Embryonic facial prominence (tissue), 1 donor: ENCODE measurements around the gene CBFA2T3.

Source experiments
- DNase-seq: peaks from one replicate; pipeline ENCODE4 v3.0.0-alpha.2; 2016; ENCODE audit errors: extremely low spot score

The CBFA2T3 gene

GRCh38 chr16:88962478-88963152 is 14.4 kb downstream of the CBFA2T3 start:
- no peak for DNase-seq

GRCh38 chr16:88961011-88961410 is 16.0 kb downstream of the CBFA2T3 start:
- DNase-seq = no peak

DNA sequence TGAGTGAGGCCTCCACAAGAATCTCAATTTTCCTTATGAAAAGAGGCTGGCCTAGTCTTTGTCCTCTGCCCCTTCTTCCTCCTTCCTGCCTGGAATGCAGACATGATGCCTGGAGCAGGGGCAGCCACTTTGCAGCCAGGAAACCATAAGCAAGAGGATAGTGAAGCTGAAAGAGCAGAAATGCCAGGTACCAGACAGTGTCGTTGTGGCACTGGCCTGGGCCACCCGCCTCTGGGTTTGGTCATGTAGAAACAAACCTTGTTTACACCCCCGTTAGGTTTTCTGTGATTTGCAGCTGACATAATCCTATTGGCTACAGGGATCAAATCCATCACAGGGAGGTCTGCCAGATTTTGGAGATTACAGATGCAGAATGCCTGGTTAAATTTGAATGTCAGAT is 16.5 kb downstream of the CBFA2T3 start:
- no peak for DNase-seq

DNA sequence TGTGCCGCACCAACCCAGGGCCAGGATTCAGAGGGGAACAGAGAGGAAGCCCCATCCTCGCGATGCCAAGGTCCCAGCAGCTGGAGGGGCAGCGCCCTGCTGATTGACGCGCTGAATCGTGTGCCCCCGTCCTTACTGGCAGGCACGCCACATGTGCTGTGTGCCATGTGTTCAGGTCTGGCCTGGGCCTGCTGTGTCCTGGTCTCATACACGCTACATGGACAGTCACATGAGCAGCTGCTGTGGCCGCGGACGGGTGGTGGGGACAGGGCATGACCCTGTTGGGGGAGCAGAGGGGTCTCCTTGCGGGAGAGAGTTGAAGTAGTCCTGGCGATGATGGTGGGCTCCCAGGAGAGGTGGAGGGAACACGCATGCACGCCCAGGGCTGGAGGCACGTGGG is 18.0 kb downstream of the CBFA2T3 start:
- no peak for DNase-seq

- no peak for DNase-seq
Measured at GRCh38 chr16:88957887-88958577, 19.0 kb downstream of the CBFA2T3 start.

- DNase-seq = no peak
Measured at GRCh38 chr16:88957433-88957767, 19.6 kb downstream of the CBFA2T3 start.

DNA sequence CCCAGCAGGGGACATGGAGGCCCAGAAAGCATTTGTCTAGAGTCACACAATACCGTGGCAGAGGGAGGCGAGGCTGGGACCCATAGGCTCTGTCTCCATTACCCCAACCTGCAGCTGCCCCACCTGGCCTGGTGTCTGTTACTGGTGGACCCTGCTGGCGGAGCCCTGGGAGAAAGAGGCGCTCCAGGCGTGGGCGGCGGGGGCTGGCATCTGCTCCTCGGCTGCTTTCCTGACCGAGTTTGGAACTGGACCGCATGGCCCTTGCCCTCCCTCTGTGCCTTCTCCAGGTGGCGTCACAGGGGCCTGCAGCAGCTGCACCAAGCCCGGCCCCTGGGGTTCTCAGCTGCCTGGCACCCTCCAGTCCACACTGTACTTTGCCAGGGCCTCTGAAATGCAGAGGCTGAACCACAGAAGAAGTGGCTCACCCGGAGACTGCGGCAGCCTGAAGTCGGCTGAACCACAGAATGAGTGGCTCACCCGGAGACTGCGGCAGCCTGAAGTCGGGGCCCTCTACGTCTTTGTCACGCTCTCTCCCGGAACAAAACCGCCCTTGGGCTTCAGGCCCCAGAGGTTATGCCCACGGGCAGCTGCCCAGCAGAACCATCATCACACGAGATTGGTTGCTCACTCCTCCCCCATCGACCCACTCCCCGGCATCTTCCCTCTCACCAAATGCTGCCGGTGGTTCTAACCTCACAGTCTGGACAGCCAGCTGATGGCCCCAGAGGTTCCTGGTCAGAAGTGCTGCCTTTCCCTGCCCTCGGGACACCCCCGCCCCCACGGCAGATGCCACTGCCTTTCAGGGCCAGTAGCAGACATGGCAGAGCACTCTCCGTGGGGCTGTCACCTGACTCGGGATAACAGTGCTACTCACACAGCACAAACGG is 20.2 kb downstream of the CBFA2T3 start:
- no peak for DNase-seq

DNA sequence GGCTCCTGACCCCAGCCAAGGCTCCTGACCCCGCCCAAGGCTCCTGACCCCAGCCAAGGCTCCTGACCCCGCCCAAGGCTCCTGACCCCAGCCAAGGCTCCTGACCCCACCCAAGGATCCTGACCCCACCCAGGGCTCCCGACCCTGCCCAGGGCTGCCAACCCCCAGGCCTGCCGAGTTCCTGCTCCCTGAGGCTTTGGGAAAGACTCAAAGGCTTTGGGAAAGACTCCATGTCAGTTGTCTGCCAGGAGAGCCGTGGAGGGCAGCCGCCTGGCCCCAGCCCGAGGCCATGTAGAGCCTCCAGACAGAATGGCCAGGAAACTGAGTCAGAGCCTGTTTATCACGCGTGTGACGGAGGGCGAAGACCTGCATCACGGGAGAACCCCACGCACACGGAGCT is 21.1 kb downstream of the CBFA2T3 start:
- no peak for DNase-seq

DNA sequence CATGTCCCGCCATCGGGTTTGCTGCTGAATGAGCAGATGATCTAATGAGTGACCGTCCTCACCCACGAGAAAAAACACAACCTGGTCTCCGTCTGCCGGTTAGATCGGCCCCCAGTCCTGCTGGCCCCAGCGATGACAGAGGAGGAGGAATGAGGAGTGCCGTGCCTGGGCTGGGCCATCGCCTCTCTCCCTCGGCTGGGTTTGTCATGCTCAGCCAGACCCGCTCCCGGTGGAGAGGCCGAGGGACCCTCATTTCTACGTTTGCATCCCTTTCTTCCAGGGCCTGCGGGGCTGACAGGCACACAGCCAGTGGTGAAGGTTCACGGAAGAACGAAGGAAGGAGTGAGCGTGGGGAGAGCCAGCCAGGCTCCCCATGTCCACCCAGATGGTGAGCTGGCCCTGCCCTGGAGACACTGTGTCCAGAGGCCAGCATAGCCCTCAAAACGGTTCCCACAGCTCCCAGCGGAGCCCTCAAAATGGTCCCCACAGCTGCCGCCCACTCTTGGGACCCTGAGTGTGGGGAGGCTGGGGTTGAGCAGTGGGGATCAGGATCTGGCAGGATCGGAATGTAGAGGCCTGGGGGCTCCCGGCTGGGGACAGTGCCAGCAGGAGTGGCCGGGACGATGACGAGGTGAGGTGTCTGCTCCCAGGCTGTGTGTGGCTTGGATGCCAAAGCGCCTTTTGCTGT is 23.9 kb downstream of the CBFA2T3 start:
- no peak for DNase-seq

GRCh38 chr16:88951989-88952388 is 25.0 kb downstream of the CBFA2T3 start:
- no peak for DNase-seq

DNA sequence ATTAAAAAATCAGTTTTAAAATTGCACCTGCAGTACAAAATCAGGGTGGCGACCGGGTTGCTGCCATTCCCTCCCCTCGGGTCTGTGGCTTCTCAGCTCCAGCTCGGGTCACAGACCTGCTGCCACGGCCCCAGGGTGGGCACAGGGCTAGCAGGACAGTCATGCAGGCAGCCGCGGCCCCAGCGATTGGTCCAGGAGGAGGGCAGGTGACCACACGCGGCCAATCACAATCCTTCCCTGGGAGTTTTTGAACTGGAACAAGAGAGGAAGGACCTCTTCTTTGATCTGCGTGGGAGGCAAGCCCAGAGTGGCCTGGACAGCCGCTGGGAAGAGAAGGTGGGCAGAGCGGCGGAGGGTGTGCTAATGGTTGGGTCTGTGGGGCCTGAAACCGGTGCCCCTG is 25.5 kb downstream of the CBFA2T3 start:
- no peak for DNase-seq

GRCh38 chr16:88948781-88949490 is 28.1 kb downstream of the CBFA2T3 start:
- DNase-seq = no peak

- no peak for DNase-seq
Measured at GRCh38 chr16:88945473-88945872, 31.5 kb downstream of the CBFA2T3 start.

- no peak for DNase-seq
Measured at GRCh38 chr16:88943741-88944140, 33.3 kb downstream of the CBFA2T3 start.

DNA sequence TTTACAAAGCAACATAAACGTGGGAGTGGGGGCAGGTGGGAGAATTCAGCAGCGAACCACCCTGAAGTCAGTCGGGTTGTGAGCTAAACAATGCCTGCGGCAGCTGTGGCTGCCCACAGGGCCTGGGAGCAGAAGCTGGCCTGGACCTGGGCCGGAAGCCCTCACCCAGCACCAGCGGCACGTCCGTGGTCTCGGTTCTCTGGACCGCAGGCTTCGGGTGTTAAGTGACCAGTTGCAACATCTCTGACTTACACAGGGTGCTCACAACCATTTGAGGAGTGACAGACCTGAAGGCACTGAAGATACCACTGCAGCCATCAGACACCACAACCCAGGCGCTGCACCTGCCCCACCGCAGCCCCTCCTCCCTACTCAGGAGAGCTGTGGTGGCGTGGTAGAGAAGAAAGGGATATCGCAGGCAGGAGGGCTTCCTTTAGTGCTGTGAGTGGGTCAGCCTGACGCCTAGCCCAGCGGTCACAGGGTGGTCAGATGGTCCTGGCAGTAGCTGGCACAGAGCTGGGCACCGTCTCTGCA is 33.8 kb downstream of the CBFA2T3 start:
- DNase-seq = no peak

DNA sequence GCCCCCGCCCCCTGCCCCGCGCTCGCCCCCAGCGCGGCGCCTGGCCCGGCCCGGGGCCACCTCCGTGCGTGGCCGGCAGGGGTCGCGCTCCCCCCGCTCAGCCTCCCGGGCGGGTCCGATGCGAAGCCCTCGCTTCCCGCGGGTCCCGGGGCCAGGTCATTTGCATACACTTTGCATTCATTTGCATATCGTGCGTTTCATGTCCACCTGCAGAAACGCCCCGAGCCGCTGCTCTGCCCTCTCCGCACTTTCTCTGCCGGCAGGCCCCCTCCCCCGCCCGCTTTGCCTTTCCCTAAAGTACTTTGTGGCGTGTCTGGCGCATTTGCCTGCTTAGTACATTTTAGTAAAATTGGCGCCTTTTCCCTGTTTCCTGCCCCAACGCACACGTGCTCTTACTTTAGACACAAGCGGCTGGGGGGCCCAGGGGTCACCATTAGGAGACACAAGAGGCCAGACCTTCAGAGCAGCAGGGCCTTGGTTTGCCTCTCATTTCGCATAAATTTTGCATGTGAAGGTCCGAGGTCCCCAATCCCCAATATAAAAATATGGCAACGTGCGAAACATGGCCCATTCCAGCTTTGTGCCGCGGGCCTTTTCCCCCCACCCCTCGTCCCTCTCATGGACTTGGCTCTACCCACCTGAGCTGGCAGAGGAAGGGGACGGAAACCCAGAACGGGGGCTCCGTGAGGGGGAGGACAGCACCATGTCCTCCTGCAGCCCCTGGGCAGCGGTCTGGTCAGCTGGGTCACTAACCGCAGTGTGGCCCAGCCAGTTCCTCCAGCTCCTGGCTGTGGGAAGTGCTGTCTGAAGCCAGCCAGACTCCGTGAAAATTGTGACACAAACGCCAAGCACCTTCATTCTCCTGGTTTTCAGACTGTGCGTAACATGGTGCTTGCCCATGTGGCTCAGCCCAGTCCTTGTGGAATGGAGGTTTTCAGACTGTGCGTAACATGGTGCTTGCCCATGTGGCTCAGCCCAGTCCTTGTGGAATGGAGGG is 34.8 kb downstream of the CBFA2T3 start:
- no peak for DNase-seq

GRCh38 chr16:88940862-88941817 is 35.9 kb downstream of the CBFA2T3 start:
- DNase-seq = no peak

GRCh38 chr16:88939972-88940861 is 36.8 kb downstream of the CBFA2T3 start:
- no peak for DNase-seq
